HG02885 (cell line): ENCODE measurements around the gene MAP2K6.

Experiments
- ATAC-seq: cut with Tn5 transposase; IDR thresholded peaks from one replicate; pipeline ENCODE4 v1.9.1; 2021; ENCODE audit warnings: mild to moderate bottlenecking; ENCODE audit not compliant: unreplicated experiment, poor library complexity

The MAP2K6 gene

DNA sequence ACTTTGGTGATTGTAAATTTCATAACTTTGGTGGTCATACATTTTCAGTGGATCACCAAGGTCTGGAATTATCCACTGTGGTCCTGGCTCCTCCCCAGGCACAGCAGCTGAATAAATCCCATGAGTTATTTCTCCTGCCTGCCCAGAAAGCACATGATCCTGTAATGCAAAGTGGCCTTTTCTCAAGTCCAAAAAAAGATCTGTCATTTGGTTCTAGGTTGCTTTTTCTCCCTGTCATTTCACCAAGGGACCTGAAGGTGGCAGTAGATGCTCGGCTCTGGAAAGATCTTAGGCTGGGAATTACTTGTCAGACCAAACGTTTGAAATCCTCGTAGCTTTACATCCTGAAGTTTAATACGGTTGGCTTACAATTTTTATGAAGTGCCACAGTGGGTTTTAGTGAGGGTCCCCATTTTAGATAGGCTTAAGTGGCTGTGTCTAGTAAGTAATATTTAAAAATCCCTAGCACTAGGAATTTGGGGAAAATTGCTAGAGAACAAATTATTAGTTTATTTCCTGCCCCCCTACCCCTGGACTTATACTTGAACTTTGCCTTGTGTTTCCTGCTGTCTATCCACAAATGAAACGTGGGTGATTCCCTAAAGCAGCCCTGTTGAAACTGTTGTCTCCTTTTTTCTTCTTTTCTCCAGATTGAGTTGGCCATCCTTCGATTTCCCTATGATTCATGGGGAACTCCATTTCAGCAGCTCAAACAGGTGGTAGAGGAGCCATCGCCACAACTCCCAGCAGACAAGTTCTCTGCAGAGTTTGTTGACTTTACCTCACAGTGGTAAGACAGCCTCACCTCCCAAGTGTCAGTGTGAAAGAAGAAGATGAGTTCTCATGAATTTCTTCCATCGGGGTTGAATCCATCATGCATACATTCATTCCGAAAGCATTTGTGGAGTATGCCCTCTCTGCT is 111.7 kb downstream of the MAP2K6 start:
- peak; percentile 53 for ATAC-seq

DNA sequence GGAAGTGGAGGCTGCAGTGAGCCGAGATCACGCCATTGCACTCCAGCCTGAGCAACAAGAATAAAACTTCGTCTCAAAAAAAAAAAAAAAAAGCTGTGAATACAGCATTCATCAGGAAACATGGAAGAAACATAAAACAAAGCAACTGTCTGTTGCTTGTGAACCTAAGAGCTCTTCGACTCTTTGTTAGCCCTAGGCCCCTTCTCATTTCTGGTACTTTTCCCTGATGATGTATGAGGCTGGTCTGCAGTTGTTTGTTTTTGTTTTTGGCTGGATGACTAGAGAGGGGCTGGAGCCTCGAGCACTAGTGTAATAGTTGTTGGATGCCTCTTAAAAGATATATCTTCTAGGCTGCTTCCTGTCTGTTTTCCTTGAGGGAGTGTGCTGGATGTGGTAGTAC is 113.5 kb downstream of the MAP2K6 start:
- ATAC-seq, result no peak

DNA sequence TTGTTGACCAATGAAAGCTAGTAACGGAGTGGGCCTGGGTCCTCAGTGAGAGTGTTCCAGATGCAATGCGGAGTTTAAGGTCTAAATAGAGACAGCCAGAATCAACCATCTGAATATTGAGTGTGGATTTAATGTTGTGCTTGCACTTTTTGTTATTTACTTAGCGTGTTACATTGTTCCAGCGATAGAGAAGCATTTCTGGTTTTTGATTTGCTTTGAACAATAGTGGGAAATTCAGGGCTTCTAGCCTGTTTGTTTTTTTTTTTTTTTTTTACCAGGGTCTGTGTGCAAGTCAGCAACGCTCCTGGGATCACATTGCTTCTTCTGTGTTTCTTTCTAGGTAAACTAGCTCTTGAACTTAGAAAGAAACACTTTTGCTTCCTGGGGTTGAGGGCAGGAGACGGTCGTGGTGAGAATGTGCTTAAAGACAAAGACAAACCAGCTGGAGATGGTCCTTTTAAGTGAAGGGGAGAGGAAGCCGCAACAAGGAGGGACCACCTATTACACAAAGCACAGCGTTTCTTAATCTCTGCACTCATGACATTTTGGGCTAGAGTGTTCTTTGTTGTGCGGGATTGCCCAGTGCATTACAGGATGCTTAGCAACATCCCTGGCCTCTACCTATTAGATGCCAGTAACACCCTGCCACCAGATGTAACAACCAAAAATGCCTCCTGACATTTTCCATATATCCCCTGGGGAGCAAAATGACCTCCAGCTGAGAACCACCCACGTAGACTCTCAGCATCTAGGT is 119.2 kb downstream of the MAP2K6 start:
- ATAC-seq, result no peak

DNA sequence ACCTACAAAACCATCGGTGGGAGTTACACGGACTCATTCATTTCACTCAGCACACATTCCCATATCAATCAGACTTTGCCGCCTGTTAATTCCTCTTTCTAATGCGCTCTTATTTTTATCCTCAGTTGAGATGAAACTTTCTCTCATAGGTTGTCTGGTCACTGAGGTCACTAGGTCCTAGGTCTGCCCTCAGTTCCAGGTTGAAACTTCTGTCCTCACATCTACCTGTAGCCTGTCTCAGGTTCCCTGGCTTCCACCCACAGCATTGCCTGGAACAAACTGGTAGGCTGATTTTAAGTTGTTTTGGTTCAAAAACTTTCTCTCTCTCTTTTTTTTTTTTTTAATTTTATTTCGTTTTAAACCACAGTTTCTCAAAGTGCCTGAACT is 119.7 kb downstream of the MAP2K6 start:
- no peak for ATAC-seq

DNA sequence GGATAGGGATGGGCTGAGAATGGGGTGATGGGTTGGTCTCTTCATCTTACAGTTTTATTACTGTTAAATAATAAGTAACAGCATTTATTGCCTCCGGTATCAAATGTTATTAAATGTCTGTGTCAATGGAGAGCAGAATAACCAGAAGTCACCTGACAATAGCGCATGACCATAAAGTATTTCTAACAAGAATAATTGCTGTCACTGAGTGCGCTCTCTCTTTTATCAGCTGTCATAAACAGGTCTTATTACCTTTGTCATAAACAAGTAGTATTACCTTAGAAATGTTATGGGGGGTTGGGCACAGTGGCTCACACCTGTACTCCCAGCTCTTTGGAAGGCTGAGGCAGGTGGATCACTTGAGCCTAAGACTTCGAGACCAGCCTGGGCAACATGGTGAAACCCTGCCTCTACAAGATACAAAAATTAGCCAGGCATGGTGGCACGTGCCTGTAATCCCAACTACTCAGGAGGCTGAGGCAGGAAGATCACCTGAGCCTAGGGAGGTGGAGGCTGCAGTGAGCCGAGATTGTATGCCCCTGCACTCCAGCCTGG is 120.6 kb downstream of the MAP2K6 start:
- no peak for ATAC-seq

DNA sequence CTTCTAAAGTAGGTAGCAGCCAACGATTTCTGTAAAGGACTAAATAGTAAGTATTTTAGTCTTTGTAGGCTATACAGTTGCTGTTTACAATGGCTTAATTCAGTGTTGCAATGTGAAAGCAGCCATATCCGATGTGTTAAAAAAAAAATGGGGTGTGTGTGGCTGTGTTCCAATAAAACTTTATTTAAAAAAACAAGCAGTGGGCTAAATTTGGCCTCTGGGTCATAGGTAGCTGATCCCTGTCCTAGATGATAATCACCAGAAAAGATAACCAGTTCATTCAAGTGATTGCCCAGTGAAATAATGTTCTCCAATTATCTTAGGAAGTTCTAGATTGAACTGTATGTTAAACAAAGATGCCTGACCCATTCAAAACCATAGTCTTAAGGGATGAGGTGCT is 124.3 kb downstream of the MAP2K6 start:
- ATAC-seq, result no peak

DNA sequence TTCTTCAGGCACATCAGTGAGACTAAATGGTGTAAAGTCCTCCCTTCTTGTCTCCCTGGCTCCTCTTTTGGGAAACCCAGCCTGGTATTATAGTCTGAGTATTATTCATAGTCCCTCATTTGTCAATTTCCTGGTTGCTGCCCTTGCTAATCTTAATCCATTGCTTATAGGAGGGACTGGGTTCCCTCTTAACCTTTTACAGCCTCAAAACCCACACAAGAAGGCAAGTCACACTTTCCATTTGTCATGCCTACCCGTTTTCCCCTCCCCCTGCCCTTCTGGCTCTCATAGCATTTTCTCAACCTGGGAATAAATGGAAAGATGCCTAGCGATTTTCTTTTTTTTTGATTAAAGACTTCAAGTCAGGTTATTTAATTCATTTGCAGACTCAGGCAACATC is 124.8 kb downstream of the MAP2K6 start:
- ATAC-seq, result no peak

DNA sequence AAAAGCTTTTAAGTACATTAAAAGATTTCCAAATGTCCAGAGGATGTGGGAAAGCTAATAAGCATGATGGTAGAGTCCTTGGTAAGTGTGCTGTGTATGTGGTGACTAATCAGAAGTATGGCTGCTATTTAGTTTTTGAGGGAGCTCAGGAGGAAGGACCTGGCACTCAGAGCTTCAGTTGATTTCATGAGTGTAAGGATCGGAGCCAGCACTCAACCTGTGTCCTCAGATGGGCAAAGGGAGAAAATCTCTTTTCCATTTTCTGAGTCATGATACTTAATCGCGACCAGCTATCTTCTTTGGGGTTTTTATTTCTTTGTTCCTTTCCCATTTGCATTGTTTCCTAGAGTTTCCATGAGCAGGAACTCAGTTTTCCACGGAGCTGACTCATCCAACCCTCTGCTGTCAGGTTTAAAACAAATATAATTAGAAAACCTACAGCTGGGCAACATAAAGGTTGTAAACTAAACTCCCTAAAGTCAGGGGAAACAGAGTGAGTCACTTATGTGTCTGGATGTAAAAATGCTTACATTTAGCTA is 125.4 kb downstream of the MAP2K6 start:
- no peak for ATAC-seq

DNA sequence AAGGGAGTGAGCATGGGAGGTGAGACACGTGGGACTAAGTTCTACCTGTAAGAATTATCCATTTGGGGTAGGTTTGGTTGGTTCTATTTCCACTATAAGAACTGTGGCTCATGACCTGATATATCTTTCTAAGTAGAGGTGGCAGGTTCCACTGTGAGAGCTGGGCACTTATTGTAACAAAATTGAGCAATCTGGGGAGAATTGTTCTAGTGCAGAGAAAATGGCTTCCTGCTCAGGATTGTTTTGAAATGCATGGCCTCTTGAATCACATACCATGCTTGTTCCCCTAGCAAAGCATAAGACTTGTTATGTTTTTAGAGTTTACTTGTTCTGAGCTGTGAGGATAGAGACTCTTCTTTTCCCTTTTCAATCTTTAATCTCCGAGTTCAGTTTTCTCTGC is 125.9 kb downstream of the MAP2K6 start:
- no peak for ATAC-seq

DNA sequence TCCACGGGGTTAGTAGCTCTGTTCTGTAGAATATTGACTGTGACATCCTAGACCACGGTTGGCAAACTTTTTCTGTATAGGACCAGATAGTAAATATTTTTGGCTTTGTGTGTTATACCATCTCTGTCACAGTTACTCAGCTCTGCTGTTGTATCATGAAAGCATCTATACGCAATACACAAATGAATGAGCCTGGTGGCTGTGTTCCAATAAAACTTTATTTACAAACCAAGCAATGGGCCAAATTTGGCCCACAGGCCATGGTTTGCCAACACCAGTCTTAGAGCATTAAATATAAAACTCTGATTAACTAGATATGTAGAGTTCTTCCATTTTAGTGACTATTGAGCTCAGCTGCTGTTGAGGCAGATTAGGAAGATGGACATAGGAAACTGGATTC is 132.7 kb downstream of the MAP2K6 start:
- ATAC-seq, result no peak

DNA sequence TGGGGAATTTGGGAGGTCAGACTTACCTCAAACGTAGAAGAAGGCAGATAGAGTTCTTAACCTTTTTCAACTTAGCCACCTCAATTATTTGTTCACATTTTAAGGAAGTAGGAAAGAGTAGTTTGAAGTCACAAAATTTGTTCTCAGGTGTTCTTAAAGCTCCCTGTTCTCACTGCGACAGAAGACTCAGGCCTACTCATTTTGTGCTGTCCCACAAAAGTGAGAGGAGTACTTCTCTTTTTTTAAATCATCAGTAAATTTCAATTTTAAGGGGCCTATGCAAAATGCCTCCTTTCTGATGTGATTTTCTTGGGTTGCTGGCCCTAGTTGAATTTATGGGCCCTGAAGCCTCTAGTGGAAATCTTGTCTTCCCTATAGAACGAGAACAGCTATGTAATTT is 133.4 kb downstream of the MAP2K6 start:
- ATAC-seq, result peak; percentile 75

DNA sequence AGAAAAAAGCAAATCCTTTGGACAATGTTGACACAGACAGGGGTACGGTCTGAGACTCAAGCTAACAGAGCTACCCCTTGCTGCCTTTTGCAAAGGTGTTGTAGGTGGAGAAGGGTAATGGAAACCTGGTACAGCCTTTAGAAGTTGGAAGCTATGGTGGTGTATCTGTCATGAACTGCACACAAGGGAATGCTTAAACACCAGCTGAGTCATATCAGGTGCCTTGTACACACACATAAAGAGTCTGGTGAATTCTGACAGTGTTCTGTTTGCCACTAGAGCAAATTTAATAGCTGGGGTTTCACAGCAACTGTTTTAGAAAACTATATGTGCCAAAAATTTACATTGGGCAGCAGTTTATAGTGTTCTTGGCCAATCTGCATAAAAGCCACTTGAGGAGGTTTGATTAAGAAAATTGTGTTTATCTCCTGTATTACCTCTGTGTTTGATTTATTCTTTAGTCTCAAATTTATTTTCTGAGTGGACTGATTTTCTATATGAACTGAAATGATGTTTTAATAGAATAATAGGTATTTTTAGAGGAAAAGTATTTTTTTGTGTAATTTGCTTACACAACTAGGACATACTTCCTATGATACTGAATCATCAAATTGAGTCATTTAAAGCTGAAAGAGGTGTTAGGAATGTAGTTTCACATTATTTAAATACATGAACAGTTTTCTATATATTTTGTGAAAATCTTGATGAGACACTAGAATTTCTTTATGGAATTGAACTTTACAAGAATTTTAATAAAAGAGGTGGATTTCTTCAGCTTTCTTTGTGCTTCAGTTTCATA is 136.9 kb downstream of the MAP2K6 start:
- ATAC-seq, result peak; percentile 40

DNA sequence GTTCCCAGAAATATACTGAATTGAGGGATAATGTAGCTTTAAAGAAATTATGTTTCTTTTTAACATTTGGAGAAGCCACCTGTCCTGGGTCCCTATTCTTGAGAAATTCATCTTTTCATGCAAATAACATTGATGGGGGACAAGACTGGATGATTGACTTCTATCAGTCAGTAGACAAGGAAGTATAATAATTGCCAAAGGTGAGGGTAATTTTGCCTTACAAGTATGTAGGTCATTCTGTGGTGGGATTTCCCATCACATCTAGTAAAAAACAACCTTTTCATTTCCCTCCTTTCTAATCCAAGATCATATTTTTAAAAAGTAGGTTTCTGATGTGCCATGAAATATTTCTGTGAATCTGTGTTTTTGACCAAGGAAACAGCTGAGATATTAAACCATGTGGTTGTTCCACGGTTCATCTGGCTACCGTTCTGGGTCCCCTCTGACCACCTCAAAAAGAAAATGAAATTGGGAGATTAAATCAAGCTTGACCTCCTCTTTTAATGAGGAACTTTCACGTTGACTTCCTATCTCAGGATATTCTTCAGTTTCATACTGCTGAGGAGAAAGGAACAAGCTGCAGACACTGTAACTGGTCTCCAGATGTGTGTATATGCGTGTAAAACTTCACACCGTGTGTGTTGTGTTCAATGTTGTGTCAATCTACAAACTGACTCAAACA is 138.6 kb downstream of the MAP2K6 start:
- no peak for ATAC-seq

DNA sequence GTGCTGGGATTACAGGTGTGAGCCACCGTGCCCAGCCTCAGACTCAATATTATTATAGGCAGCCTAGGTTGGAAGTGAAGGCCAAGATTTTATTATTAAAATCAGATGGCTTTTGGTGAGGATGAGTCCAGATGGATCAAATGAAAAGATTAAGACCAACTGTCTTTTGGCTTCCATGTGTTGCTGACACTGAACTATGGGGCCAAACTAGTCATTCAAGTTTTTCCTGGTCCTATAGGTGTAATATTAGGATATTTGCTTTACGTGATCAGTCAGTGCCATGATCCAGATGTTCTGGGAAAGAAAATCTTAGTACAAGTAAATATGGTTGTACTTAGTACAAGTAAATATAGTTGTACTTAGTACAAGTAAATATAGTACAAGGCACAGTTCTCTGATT is 140.6 kb downstream of the MAP2K6 start:
- no peak for ATAC-seq

DNA sequence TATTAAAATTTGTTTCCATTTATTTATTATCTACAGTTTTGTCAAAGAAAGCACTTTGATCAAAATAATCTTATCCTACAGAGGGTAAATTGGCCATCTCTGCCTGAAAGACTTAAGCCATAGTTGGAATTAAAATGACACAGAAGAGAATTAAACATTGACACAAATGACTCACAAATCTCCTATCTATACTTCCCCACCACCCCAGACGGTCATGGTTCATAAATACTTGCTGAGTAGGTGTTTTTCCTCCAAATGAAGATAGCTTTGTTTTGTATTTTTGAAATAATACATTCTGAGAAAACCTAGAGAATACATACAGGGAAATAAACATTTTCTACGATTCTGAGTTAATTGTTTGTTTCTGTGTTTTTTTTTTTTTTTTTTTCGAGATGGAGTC is 142.8 kb downstream of the MAP2K6 start:
- ATAC-seq, result no peak

DNA sequence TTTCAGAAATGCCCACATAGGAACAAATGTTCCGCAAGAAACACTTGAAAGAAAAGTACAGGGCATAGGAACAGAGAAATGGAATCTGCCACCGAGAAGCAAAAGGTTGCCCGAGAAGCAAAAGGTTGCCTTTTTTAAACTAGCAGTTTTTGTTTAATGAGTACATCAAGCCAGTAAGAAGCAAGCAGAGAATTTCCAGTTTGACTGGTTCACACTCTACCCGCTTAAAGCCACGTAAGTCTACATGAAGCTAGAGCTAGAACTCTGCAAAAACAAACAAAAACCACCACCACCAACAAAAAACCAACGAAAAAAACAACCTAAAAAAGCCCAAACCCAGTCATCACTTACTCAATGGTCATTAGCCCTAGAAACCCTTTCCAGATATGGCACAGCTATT is 144.3 kb downstream of the MAP2K6 start:
- ATAC-seq, result no peak

DNA sequence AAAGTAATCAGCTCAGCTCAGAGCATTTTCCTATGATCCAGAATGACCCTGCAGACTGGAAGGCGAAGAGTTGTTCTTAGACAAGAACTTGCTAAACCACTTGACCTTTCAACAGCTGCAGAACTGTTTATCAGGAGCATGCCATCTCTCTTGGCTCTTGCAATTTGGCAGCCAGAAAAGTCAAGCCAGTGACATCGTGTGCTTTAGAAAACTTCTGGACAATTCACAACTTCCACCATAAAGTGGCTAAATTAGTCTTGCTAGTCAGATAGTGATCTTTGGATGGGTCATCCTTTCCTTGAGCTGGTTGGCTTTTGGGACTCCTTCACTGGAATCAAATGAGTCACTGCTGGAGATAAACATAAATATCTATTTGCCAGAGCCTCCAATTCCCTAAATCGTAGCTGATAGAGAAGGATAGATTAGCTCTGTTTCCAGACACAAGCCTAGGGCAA is 146.5 kb downstream of the MAP2K6 start:
- no peak for ATAC-seq

DNA sequence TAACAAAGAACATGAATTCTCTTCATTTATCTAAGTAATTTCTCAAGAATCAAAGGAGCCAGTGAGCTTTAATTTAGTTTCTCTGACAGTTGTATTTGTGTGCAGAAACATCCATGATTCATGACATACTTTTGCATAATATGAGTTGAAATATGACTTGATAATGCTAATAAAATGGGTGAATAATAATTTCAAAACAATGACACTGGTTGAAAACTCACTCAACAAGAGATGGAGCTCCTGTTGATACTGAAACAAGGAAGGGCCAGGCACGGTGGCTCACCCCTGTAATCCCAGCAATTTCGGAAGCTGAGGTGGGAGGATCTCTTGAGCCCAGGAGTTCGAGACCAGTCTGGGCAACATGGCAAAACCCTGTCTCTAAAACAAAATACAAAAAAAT is 147.0 kb downstream of the MAP2K6 start:
- no peak for ATAC-seq

DNA sequence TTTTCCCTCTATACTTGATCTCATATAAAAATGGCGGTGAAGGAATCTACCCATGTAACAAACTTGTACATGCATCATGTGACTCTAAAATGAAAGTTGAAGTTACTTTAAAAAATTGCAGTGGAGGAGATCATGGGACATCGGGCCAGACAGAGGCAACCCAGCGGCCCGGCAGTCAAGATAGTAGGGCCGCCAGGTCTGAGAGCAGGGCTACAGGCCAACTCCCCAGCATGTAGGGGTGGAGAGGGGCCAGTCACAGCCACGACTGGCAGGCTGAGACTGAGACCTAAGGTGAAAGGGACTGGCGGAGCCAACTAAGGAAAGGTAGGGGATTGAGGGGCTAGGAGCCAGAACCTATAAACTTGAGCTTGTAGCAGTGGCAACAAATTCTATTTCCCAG is 150.9 kb downstream of the MAP2K6 start:
- no peak for ATAC-seq

DNA sequence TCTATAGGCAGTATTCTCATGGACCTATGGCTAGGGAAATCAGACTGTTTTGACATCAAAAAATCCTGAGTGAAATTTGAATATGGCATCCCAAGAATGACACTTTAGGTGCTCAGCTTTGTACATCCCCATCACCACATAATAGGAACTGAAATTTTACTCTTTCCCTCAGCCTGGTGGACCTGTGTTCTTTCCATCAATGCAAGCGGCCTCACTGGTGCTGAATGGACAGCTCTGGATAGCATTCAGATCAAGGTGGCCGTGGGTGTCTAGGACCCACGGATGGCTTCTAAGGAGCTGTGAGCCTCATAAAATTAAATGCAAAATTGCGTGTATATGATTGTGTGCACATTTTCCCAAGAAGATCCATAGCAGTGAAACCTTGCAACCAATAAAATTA is 152.6 kb downstream of the MAP2K6 start:
- no peak for ATAC-seq
